H9 (cell line): ENCODE data around the gene ANO3. TPM values are rescaled to one million over a fixed set of nuclear protein-coding genes. Genes with fewer than 3 reads are reported as not detected.

Experiments
- DNase-seq: peaks from one replicate; pipeline ENCODE4 v3.0.0-alpha.2; 2017
- H2AFZ ChIP-seq: one replicate; pipeline ENCODE4 v1.6.1; 2013; ENCODE audit warnings: mild to moderate bottlenecking, low read length, control low read depth, moderate library complexity
- H2AK5ac ChIP-seq: 2 replicates; pipeline ENCODE4 v1.6.1; 2013; ENCODE audit warnings: low read length, control low read depth, mixed read lengths; ENCODE audit not compliant: insufficient read length
- H2BK120ac ChIP-seq: one replicate; pipeline ENCODE4 v1.6.1; 2013; ENCODE audit warnings: low read depth, mild to moderate bottlenecking, low read length, control low read depth, inconsistent platforms; ENCODE audit not compliant: poor library complexity, severe bottlenecking
- H2BK12ac ChIP-seq: 2 replicates; pipeline ENCODE4 v1.6.1; 2013; ENCODE audit warnings: low read length, control low read depth, mixed read lengths, low read depth; ENCODE audit not compliant: insufficient read length
- H2BK15ac ChIP-seq: 2 replicates; pipeline ENCODE4 v1.6.1; 2013; ENCODE audit warnings: low read depth, low read length, control low read depth
- H2BK20ac ChIP-seq: one replicate; pipeline ENCODE4 v1.6.1; 2013; ENCODE audit warnings: low read depth, mild to moderate bottlenecking, low read length, control low read depth, inconsistent platforms; ENCODE audit not compliant: poor library complexity, severe bottlenecking
- H2BK5ac ChIP-seq: 2 replicates; pipeline ENCODE4 v1.6.1; 2013; ENCODE audit warnings: low read length, control low read depth, mixed read lengths; ENCODE audit not compliant: insufficient read length
- H3K14ac ChIP-seq: 2 replicates; pipeline ENCODE4 v1.6.1; 2013; ENCODE audit warnings: low read length, control low read depth; ENCODE audit not compliant: insufficient read depth
- H3K18ac ChIP-seq: 2 replicates; pipeline ENCODE4 v1.6.1; 2013; ENCODE audit warnings: low read depth, mild to moderate bottlenecking, mixed read lengths, low read length, control low read depth; ENCODE audit not compliant: insufficient read length
- H3K23ac ChIP-seq: 2 replicates; pipeline ENCODE4 v1.6.1; 2013; ENCODE audit warnings: low read length, control low read depth, mixed read lengths, low read depth; ENCODE audit not compliant: insufficient read length
- H3K23me2 ChIP-seq: 2 replicates; pipeline ENCODE4 v1.6.1; 2013; ENCODE audit warnings: low read depth, mild to moderate bottlenecking, mixed read lengths, low read length, control low read depth; ENCODE audit not compliant: insufficient read length, poor library complexity, severe bottlenecking
- H3K27ac ChIP-seq: 2 replicates; pipeline ENCODE4 v1.5.1; 2013; ENCODE audit warnings: low read length, control low read depth, mixed read lengths, low read depth; ENCODE audit not compliant: insufficient read length
- H3K27me3 ChIP-seq: 2 replicates; pipeline ENCODE4 v1.6.1; 2013; ENCODE audit warnings: low read length, control low read depth, inconsistent platforms; ENCODE audit not compliant: insufficient read depth
- H3K4ac ChIP-seq: 2 replicates; pipeline ENCODE4 v1.6.1; 2013; ENCODE audit warnings: low read depth, mild to moderate bottlenecking, control low read depth, inconsistent platforms, low read length, moderate library complexity
- H3K4me1 ChIP-seq: 2 replicates; pipeline ENCODE4 v1.6.1; 2013; ENCODE audit warnings: low read length, control low read depth, inconsistent platforms; ENCODE audit not compliant: insufficient read depth
- H3K4me2 ChIP-seq: 2 replicates; pipeline ENCODE4 v1.6.1; 2013; ENCODE audit warnings: low read length, control low read depth, mixed read lengths; ENCODE audit not compliant: insufficient read length, insufficient read depth
- H3K56ac ChIP-seq: 2 replicates; pipeline ENCODE4 v1.6.1; 2013; ENCODE audit warnings: low read depth, mild to moderate bottlenecking, mixed read lengths, low read length, control low read depth; ENCODE audit not compliant: insufficient read length
- H3K79me1 ChIP-seq: 2 replicates; pipeline ENCODE4 v1.6.1; 2013; ENCODE audit warnings: low read depth, mild to moderate bottlenecking, moderate library complexity, low read length, control low read depth, inconsistent platforms; ENCODE audit not compliant: insufficient read depth, poor library complexity, severe bottlenecking
- H3K79me2 ChIP-seq: 2 replicates; pipeline ENCODE4 v1.6.1; 2013; ENCODE audit warnings: low read length, control low read depth, inconsistent platforms; ENCODE audit not compliant: insufficient read depth
- H3K9ac ChIP-seq: 2 replicates; pipeline ENCODE4 v1.6.1; 2013; ENCODE audit warnings: low read length, control low read depth, mixed read lengths; ENCODE audit not compliant: insufficient read length; ENCODE audit errors: extremely low read depth
- H3K9me3 ChIP-seq: one replicate; pipeline ENCODE4 v1.6.1; 2013; ENCODE audit warnings: low read depth, low read length, inconsistent platforms; ENCODE audit not compliant: control insufficient read depth
- H3T11ph ChIP-seq: one replicate; pipeline ENCODE4 v1.6.1; 2013; ENCODE audit warnings: mild to moderate bottlenecking, low read length, control low read depth, inconsistent platforms
- H4K20me1 ChIP-seq: one replicate; pipeline ENCODE4 v1.6.1; 2013; ENCODE audit not compliant: control insufficient read depth, insufficient read length, insufficient read depth
- H4K5ac ChIP-seq: 2 replicates; pipeline ENCODE4 v1.6.1; 2013; ENCODE audit warnings: low read depth, mild to moderate bottlenecking, mixed read lengths, low read length, control low read depth; ENCODE audit not compliant: insufficient read length
- H4K8ac ChIP-seq: replicated peaks from 2 replicates; pipeline ENCODE4 v1.6.1; 2013; ENCODE audit warnings: low read length, control low read depth, mixed read lengths, low read depth; ENCODE audit not compliant: insufficient read length
- H4K91ac ChIP-seq: 2 replicates; pipeline ENCODE4 v1.6.1; 2013; ENCODE audit warnings: low read depth, mild to moderate bottlenecking, moderate library complexity, mixed read lengths, low read length, control low read depth; ENCODE audit not compliant: insufficient read length
- H3K27ac Mint-ChIP-seq, 3 experiments: 2 replicates in 2 of 3; 3 replicates in 1 of 3; pipeline ENCODE4 v1.8.0; 2020 to 2021; ENCODE audit warnings: mixed read lengths in 3 of 3, mild to moderate bottlenecking in 1 of 3, moderate library complexity in 1 of 3
- H3K27me3 Mint-ChIP-seq: 2 replicates; pipeline ENCODE4 v1.8.0; 2021; ENCODE audit warnings: low read depth, mild to moderate bottlenecking, moderate library complexity, mixed read lengths
- H3K36me3 Mint-ChIP-seq, 3 experiments: 2 replicates in 2 of 3; 3 replicates in 1 of 3; pipeline ENCODE4 v1.8.0; 2020 to 2021; ENCODE audit warnings: low read depth in 3 of 3, mixed read lengths in 3 of 3; ENCODE audit not compliant: insufficient read depth in 1 of 3
- H3K4me1 Mint-ChIP-seq, 2 experiments: 2 replicates each; pipeline ENCODE4 v1.8.0; 2020; ENCODE audit warnings: mixed read lengths in 2 of 2
- H3K4me3 Mint-ChIP-seq, 2 experiments: 2 replicates in 1 of 2; 3 replicates in 1 of 2; pipeline ENCODE4 v1.8.0; 2020 to 2021; ENCODE audit warnings: mild to moderate bottlenecking in 2 of 2, mixed read lengths in 2 of 2, moderate library complexity in 1 of 2
- H3K9me3 Mint-ChIP-seq, 2 experiments: 2 replicates in 1 of 2; 3 replicates in 1 of 2; pipeline ENCODE4 v1.8.0; 2020; ENCODE audit warnings: mild to moderate bottlenecking in 2 of 2, mixed read lengths in 2 of 2, moderate library complexity in 1 of 2
- CTCF ChIP-seq: fragments of 200-600 bp; sonication (generic); conservative IDR thresholded peaks from 3 replicates; pipeline ENCODE4 v1.8.0; 2021; ENCODE audit warnings: antibody characterized with exemption, mild to moderate bottlenecking
- WGBS: extraction: QIAGEN DNeasy Blood & Tissue Kit; methylation state at CpG from one replicate; pipeline ENCODE4 v1.1.7; 2013; ENCODE audit warnings: missing lambda C conversion rate, low lambda C conversion rate, mixed read lengths; ENCODE audit not compliant: insufficient read length; ENCODE audit errors: extremely low coverage; 5-methylcytosine and 5-hydroxymethylcytosine counted together
- total RNA-seq: library from RNA; stranded (reverse); gene quantifications from 2 replicates; pipeline ENCODE4 v1.2.1, GENCODE V29; 2021

Gene ANO3
- total RNA-seq, 1 experiment from 2014 or later = not detected

GRCh38 chr11:26698224-26698623 lies 366.3 kb downstream of the ANO3 start:
- no peak overlapping the region for H3K56ac ChIP-seq
- H3K79me2 ChIP-seq = no peaks in the 10 kb centered on the region

More at GRCh38 chr11:26698224-26698623, 366.3 kb downstream of the ANO3 start:
- H3K9me3 ChIP-seq = no peaks in the 10 kb centered on the region
- no peak overlapping the region for H2BK15ac ChIP-seq
- no peak overlapping the region for H2AK5ac ChIP-seq
- no peak overlapping the region for H3T11ph ChIP-seq
- no peak overlapping the region for H2BK120ac ChIP-seq
- H3K27me3 Mint-ChIP-seq = no peaks in the 10 kb centered on the region
- H3K23me2 ChIP-seq = no peaks in the 10 kb centered on the region
- H3K27me3 ChIP-seq = no peaks in the 10 kb centered on the region
- DNase-seq = no peak
- H3K18ac ChIP-seq = no peak overlapping the region
- no peak overlapping the region for H3K14ac ChIP-seq
- no peak overlapping the region for H2AFZ ChIP-seq
- H3K9ac ChIP-seq = no peak overlapping the region
- H3K27ac Mint-ChIP-seq = no peak overlapping the region
- H2BK12ac ChIP-seq = no peak overlapping the region
- H4K5ac ChIP-seq = no peak overlapping the region
- H3K4me2 ChIP-seq = no peak overlapping the region
- no peak overlapping the region for H3K4me3 Mint-ChIP-seq
- no peaks in the 10 kb centered on the region for H3K79me1 ChIP-seq
- no peaks in the 10 kb centered on the region; the same call in 1 of the 2 replicates for H3K4me1 ChIP-seq
- no peak overlapping the region for H3K27ac ChIP-seq
- no peak overlapping the region for H2BK20ac ChIP-seq
- H3K36me3 Mint-ChIP-seq = no peaks in the 10 kb centered on the region
- no peaks in the 10 kb centered on the region for H4K20me1 ChIP-seq
- H3K4ac ChIP-seq = no peak overlapping the region
- no peak for TF ChIP-seq CTCF
- H2BK5ac ChIP-seq = no peak overlapping the region
- H3K9me3 Mint-ChIP-seq = no peaks in the 10 kb centered on the region
- H3K23ac ChIP-seq = no peak overlapping the region
- peaks cover 8 to 13% of the 10 kb centered on the region in 2 experiments for H3K4me1 Mint-ChIP-seq
- H4K8ac ChIP-seq = no peak overlapping the region
- H4K91ac ChIP-seq = no peak overlapping the region
- no CpG with 5 or more reads among the region's 2 CpGs for WGBS
